GM18867 (cell line): ENCODE results near the gene TARBP2.

Source experiments
- ATAC-seq: cut with Tn5 transposase; IDR thresholded peaks from one replicate; pipeline ENCODE4 v1.9.1; 2021; ENCODE audit warnings: mild to moderate bottlenecking, moderate library complexity; ENCODE audit not compliant: unreplicated experiment

The TARBP2 gene, protein sequence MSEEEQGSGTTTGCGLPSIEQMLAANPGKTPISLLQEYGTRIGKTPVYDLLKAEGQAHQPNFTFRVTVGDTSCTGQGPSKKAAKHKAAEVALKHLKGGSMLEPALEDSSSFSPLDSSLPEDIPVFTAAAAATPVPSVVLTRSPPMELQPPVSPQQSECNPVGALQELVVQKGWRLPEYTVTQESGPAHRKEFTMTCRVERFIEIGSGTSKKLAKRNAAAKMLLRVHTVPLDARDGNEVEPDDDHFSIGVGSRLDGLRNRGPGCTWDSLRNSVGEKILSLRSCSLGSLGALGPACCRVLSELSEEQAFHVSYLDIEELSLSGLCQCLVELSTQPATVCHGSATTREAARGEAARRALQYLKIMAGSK

DNA sequence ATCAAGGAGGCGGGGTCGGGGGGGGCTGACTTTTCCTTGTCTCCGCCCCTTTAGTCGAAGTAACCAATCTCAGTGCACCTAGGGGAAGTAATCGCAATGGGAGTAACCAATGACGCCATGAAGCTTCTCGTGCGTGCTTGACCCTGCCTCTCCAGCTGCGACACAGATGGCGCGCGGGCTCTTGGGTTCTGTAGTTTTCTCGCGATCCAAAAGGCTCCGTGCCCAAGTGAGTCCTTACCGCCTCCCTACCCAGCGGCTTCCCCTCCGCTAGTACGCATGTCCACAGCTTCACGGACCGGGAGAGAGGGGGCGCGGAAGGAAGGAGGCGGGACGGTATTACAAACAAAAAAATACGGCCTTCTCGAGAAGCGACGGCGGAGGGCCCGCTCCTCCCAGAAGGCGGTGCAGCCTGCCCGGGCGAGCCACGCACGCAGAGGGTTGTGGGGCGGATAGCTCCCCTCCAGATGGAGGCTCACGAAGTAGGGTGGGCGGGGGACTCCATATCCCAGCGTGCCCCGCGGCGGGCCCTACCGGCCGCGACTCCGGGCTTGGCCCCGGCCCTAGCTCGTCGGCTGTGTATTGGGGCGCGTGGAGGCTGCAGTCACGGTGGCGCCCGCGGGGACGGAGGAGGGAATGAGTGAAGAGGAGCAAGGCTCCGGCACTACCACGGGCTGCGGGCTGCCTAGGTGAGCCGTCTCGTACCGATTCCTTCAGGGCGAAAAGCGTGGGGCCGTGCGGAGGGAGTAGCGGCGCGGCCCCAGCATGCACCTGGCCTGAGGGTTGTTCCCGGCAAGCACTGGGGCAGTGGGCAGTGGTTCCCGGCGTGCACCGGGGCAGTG is at the start of gene TARBP2:
TSS of gene TARBP2 (plus strand) at position 508 of the 839 bp plus-strand sequence. CDS start at position 634, 126 bp downstream.
- peak; percentile 71 for ATAC-seq

DNA sequence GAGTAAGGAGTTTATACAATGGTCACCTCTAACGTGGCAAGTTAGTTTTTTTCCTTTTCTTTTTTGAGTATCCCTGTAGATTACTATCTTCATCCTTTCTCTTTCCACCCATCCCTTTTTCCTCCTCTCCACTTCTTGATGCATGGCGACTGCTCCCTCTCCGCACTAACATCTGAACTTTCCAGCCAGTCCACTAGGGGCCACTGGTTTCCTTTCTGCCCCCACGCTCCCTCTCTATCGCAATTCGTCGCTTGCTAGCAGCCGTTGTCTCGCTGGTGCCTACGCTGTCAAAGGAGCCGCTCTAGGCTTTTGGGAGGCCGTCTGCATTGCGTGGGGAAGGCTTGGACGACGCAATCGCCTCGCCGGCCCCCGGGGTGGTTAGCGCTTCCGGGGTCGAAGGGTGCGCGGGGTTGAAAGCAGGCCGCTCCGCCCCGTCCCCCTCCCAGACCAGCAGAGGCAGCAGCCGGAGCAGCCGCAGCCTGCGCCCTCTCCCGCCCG is 49.4 kb upstream of the TARBP2 start, which contains the start of gene PCBP2:
TSS of gene PCBP2 (plus strand) at position 442 of the 498 bp plus-strand sequence. CDS start 2,699 bp downstream, outside the sequence.
- peak; percentile 91 for ATAC-seq

DNA sequence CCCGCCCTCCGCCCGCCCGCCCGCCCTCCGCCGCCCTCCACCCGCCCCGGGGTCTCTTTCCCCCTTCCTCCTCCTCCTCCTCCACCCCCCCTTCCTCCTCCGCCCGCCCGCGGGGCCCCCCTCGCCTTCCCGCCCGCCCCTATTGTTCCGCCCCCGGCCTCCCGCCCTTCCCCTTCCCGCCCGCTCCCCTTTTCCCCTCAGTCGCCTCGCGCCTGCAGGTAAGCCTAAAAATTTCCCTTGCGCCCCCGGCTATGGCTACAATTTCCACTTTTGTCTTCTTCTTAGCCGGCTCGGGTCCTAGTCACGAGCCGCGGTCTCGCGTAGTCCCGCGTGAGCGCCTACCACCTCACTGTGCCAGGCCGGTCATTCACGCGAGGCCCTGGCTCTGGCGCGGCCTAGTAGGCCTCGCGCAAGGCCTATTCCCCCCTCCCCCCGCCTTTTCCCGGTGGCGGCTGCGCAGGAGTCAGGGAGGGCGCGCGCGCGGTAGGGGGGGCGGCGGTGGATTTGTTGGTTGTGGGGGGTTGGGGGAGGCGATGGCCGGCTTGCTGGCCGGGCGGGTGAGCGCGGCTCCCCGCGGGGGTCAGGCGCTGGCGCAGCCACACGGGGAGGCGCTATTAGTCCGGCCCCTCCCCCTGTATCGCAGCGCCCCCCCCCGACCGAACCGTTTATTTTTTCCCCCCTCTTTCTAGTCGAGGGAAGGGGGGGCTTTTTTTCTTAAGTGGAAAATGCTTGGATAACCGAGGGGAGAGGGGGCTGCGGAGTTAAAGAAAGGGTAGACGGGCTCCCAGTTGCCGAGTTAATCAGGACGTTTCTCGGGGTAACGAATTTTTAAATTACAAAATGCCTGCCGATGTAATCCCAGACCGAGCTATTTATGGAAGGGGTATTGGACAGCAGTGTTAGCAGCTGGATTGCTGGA is 48.7 kb upstream of the TARBP2 start:
- peak; percentile 34 for ATAC-seq

DNA sequence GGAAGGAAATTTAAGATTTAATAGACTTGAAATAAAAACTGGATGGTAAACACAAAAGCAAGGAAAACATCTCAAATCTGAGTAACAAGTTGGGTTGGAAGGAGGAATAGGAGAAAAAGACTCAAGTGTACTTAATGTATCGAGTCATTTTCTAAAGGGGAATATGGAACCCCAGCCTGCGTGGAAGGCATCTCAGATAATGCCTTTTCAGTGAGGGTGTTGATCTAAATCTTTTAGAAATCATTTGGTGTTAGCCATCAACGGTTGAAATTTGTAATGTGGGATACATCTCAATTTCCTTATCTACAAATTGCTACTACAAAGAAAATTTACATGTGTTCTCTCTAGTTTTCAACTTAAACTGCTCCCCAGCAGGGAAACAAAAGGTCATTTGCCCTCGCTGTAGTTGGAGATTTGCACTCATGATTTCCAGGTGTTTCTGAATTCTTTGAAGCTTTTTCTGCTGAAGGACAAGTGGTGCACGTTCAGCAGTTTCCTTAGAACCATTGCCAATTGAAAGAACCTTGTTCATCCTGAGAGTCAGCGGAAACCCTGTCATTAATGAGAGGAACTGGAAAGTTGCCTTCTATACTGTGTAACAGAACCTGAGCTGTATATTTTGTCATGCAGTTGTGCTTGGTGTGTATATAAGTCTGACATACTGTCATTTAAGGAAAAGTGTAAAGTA is 47.0 kb upstream of the TARBP2 start:
- no peak for ATAC-seq

DNA sequence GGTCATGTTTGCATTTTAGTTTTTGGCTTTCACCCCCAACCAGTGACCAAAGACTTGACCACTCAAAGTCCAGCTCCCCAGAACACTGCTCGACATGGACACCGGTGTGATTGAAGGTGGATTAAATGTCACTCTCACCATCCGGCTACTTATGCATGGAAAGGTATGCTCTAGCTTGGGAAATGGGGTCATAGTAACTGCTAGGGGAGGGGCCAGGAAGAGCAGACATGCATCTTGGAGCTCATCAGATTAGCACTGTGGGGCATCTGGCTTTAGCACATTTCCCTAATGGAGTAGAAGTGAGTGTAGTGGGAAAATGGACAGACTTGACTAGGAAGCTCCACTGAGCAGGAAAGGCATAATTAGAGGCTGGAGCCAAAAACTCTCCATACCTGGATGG is 46.4 kb upstream of the TARBP2 start:
- ATAC-seq, result no peak

DNA sequence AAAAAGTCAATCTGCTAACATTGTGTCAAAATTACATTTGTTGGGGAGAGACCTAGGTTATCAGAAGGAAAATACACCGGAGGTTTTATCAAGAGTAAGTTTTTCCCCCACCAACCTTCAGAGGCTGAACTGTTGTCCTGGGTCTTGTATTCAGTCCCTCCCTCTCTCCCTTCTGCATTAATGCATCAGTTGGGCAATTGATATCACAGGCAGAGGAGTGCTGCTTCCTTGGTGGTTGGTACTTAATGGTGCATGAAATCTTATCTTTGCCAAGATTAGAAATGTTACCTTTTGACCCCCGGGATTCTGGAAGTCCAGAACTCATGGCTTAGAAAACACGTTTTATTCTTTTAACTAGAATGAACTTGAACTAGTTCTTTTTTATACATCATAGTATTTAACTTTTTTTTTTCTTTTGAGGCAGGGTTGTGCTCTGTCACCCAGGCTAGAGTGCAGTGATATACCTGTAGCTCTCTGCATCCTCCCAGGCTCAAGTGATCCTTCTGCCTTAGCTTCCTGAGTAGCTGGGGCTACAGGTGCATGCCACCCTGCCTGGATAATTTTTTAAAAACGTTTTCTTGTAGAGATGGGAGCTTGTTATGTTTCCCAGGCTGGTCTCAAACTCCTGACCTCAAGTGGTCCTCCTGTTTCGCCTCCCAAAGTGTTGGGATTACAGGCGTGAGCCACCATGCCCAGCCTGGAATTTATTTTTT is 44.3 kb upstream of the TARBP2 start:
- ATAC-seq, result no peak

DNA sequence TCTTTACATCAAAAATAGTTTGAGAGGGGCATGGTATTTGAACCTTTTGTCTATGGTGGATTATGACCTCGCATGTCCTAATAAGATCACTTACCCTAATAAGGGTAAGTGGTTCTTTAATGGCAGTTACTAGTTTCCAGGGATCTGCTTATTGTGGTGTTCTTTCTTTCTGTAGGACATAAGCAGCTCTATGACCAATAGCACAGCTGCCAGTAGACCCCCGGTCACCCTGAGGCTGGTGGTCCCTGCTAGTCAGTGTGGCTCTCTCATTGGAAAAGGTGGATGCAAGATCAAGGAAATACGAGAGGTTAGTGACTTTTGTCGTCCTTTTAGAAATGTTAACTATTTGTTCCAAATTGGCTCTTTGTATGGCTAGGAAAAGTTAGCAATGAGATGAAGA is 42.0 kb upstream of the TARBP2 start:
- ATAC-seq, result no peak

DNA sequence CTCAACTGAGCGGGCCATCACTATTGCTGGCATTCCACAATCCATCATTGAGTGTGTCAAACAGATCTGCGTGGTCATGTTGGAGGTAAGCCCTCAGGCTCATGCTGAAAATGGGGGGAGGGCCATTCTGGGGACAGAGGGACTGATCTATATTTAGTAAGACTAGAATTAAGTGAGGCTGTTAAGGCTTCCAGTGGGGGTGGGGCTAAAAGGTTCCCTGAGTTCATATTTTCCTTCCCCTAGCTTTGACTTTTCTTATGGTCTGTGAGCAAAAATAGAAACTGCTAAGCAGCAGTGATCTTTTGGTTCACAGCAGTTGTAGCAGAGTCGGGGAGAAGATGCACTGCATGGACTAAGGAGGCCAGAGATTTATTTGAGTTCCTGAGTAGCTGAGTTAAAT is 40.0 kb upstream of the TARBP2 start:
- no peak for ATAC-seq

DNA sequence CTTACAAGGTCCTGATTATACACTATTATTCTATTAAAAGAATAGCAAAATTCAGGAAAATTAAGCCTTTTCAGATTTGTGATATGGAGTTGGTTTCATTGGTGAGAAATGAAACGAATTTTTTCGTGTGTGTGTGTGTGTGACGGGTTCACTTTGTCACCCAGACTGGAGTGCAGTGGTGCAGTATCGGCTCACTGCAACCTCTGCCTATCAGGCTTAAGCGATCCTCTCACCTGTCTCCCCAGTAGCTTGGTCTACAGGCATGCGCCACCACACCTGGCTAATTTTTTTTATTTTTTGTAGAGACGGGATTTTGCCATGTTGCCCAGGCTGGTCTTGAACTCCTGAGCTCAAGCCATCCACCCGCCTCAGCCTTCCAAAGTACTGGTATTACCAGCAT is 39.5 kb upstream of the TARBP2 start:
- no peak for ATAC-seq

DNA sequence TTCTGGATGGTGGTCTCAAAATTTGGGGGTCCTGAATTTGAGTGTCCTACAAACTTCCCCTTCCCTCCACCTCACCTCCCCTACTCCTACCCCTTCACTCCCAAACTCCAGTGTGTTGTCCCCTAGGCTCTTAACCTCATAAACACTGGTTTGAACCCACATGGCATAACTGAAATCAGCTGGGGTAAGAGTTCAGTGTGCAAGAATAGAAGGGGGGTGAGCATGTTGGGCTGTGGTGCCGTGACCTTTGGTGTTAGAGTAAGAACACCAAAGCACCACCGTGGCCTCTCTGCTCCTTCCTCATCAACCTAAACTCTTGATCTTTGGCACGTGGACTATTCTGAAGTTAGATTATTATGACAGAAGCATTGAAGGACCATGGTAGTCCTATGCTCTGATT is 38.1 kb upstream of the TARBP2 start:
- ATAC-seq, result no peak

DNA sequence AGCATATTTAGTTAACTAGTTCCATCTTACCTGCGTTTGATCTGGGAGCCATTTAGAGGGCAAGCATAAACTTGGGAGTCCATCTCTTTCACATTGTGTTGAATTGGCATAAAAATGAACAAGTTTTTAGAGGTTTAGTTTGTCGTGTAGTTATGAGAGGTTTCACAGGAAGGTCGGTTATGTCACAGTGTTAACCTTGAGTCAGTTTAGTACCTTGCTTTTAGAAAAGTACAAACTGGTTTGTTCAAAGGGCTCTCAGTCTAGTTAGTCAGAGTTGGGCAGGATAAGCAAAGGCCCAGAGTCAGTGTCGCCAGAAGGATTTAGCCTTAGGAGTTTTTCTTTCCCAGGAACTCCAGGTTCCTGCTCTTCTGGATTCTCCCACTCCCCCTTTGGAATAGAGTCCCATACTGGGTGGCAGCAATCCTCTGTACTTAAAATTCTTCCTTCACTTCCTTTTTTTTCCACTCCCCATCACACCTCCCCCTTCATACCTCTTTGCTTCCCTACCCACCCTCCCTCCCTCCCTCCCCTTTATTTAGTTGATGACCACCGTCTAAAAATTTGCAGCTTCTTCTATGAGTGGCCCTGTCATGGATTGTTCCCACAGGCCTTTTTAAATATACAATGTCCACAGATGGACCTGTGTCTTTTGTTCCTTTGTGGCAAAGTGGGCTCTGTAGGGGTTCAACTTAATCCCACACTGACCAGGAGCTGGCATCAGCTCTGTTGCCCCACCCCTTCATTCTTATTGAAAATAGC is 37.1 kb upstream of the TARBP2 start:
- ATAC-seq, result no peak

DNA sequence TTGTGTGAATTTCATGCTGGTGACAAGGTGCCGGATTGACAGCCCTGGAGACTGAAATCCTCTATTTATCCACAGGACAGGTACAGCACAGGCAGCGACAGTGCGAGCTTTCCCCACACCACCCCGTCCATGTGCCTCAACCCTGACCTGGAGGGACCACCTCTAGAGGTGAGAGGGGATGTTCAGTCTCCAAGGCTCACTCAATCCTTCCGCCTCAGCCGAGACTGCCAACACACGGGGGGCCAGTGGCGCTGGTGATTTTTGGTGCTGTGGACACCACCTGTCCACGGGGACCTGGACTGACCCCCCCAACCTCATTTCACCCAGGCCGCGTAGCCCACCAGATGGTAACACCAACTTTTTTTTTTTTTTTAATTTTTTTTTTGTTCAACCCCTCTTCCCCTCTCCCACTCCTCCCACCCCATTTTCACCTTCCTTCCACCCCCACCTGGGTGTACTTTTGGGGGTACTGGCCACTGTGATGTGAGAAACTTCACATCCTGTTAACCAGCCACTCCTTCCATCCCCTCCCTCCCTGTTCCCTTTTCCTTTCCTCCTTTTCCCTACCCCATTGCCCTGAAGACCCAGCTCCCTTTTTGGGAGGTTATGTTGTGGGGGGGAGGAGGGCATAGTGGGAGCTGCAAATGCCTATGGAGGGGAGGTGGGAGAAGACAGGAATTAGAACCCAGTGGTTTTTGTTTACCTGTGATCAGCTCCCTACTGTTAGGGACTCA is 36.2 kb upstream of the TARBP2 start:
- no peak for ATAC-seq

DNA sequence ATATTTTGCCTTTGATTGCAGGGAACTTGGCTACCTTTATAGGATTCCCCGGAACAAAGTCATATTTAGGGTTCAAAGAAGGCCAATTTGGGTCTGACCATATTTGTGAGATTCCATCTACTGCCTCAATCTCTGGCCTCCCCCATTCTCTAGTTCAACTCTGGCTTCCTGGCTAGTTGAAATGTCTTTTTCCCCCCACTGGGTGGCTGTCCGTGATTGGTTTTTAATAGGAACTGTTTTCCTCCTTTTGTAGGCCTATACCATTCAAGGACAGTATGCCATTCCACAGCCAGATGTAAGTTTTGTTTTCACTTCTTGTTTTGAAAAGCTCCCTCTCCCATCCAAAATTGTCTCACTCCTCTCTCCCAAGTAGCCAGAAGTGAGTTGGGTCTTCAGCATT is 35.4 kb upstream of the TARBP2 start:
- ATAC-seq, result no peak

DNA sequence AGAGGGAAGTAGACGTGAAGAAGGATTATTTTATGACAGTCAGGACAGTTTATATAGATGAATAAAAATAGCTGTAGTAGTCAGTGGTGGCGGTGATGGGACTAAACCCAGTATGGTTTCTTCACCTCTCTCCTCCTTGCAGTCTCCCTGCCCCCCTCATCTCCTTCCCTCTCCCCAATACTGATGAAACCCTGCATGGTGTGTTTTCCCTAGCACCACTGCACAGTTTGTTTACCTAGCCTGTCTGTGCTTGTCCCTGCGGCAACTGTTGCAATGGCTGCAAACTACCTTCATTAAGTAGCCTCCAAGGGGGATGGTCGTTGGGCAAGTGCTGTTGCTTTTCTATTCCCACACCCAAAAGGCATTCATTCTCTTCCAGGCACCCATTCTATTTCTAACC is 34.4 kb upstream of the TARBP2 start:
- no peak for ATAC-seq

DNA sequence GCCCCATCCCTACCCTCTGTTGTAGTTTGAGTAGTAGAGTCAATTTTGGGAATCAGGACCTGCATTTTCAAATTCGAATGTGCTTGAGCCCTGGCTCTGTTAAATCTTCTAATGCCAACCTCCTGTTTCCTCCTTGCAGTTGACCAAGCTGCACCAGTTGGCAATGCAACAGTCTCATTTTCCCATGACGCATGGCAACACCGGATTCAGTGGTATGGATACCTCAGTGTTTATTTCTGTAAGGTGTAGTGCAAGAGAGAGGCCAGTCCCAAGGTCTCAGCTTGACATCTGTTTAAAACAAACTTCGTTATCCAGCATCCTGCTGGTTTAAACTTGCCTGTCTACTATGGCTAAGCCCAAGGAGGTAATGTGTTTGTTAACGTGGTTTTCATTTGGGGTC is 34.0 kb upstream of the TARBP2 start:
- ATAC-seq, result no peak

DNA sequence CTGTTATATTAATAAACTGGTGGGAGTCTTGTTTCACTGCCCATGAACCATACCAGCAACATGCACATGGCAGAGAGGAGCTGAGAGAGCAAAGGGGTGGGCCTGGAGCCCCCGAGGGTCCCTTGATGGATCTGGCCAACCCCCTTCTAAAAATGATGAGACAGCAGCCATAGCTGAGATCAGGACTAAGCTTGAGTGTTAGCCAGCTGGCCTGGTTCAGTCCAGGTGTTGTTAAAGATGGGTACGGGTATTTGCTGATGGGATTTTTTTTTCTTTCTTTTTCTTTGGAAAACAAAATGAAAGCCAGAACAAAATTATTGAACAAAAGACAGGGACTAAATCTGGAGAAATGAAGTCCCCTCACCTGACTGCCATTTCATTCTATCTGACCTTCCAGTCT is 33.2 kb upstream of the TARBP2 start:
- ATAC-seq, result no peak

DNA sequence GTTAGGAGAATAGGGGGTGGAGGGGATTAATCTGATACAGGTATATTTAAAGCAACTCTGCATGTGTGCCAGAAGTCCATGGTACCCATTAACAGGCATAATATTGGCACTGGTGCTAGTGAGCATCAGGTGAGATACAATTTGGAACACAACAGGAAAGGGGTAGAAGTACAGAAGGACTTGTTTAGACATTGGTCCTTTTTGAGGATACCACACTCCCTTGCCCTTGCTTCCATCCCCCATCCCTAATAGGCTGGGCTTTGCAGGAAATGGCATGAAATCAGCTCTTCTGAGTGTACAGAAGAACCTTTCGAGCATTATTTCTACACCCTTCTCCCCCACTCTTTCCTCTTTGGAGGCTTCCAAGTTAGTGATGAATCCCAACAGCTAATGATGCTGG is 32.8 kb upstream of the TARBP2 start:
- ATAC-seq, result no peak

DNA sequence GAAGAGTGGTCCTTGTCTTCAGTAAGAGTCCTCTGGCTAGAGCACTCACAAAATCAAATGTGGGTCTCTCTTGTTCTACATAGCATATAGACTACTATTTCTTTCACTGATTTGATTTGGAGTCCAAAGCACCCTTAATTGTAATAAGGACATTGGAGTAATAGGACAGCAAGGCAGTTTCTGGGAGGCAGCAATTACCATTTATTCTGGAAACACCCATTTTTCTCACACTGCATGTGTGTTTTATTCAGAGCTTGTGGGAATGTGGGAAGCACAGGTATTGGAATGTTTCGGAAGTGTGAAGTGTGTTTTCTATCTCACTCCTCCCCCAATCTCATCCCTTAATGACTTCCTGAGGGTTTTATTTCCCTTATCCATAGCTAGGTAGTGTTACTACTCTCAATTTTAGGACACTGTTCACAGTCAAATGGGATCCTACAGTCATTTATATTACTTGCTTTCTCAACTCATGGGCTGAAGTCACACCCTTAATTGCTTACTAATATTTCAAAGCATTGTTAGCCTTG is 29.0 kb upstream of the TARBP2 start:
- no peak for ATAC-seq
